Inflammatory macrophage treated with lipopolysaccharide for 4 hours (primary cell): ENCODE data around the gene FOXG1.

ENCODE experiments used
- DNase-seq: peaks from one replicate; pipeline ENCODE4 v3.0.0-alpha.2; 2020

FOXG1 gene

DNA sequence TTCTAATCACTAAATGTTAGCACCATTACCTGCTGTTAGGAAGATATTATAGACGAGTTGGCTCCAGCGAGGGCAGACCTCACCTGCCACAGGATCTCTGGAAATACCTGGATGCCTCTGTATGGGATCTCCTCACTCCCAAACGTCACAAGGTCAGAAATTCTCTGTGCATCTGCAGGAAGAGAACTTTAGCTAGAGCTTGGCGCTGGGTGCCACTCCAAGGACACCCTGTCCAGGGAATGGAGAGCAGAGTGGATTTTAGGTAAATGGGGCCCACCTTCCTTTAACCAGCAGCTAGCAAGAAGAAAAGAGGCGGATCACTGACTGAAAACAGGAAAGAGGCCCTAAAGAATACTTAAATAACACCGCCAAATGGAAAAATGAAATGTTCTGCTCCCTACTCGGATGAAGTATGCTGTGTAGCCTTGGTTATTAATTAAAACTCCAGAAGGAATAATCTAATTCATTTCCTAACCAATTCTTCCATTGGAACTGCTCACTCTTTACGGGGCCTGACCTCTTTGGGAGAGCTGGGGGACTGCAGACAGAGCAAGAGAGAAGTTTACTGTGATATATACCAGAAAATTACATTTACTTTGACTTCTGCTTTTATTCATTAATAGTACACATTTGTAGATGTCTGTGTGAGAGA, 4.2 kb upstream of the FOXG1 start:
- no peak for DNase-seq

DNA sequence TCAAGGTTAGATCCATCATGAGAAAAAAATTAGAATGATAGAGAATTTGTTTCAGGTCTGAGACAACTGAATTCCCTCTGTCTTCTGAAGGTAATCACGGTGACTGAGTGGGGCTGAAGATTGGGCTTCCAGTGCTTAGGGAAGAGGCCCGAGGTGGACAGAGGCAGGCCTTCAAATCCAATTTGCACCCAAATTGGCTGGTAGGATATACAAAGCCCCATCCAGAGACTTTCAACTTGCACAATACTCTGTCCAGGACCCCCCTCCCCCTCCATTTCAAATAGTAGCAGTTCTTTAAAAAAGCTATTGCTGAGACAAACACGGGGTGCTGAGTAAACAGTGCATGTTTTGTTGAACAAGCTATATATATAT, 3.6 kb upstream of the FOXG1 start:
- DNase-seq: no peak

DNA sequence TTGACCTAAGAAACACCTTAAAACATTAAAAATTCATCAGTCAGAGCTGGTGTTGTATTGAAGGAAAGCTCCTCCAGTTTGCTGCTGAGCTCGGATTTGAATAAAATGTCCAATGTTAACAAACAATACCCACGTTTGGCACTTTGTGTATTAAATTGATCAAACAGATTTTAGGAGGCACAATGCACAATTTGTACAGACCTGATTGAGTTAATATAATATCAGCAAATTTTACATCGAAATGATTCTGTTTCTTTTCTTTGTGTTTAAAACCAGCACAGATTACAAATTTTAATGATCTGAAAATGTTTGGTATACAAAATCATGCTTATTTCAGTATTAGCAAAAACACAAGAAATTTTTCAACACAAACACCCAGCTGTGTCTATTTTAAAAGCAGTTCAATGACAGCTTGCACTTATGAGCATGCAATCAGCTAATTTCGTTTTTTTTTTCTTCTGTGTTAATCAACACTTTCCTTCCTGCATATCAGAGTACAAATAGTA, 2.8 kb upstream of the FOXG1 start:
- no peak for DNase-seq

DNA sequence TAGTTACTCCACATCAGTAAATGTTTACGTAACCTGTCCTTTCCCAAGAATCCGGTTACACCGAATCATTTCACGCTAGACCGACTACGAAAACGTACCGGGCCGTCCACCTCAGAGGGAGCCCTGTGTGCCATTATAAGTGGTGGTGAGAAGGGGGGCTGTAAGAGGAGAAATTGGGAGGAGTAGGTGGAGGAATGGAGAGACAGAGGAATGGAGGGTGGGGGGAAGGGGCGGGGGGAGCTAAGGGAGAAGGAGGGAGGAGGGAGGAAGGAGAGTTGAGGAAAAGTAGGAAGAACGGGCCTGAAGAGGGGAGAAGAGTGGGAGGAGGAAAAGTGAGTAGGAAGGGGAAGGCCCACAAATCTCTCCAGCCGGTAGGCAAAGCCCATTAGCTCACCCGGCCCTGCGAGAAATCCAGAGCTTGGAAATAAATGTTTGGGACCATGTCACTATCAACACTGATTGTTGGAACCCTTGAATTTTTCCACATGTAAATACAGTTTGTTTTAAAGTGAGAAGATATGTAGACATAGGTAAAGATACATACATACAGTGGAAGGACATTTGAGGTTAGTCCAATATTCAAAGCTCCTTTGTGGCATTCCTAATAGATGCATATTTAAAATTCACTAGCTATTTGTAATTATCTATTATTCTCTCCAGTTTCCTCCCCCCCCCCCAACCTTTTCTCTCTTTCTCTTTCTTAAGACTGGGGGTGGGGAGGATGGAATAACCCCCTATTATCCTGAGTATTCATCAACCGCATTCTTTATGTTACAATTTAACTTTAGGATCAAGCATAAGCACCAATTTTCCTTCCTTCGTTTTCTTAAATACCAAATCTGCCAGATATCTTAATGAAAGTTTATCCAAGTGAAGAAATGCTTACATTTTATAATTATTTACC, 2.1 kb upstream of the FOXG1 start:
- DNase-seq: no peak

DNA sequence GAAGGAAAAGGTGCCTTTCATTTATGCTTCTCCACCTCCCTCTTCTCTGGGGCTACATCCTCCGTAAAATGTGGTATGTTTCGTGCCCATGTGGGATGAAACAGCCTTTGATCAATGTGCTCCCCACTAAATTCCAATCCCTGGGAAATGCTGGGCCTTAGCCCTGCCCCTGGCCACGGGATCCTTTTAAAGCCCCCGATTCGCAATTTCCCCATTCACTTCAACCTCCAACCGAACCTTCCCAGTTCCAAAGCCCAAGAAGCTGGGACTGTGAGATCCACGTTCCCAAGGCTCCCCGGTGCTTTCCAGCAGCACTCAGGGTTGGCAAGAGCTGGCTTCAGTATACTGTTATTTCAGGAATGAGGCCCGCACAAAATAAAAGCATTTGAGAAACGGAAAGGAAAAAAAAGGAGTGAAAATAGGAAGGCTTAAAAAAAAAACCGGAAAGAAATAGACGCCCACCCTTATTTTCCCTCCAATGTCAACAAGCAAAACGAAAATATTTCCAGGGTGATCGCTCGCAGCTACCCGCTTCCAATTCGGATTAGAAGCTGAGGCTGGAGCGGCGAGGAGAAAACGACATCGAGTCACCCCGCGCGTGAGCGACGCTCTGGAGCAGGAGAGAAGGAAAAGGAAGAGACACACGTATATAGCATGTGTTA, 1.3 kb upstream of the FOXG1 start:
- DNase-seq: no peak

DNA sequence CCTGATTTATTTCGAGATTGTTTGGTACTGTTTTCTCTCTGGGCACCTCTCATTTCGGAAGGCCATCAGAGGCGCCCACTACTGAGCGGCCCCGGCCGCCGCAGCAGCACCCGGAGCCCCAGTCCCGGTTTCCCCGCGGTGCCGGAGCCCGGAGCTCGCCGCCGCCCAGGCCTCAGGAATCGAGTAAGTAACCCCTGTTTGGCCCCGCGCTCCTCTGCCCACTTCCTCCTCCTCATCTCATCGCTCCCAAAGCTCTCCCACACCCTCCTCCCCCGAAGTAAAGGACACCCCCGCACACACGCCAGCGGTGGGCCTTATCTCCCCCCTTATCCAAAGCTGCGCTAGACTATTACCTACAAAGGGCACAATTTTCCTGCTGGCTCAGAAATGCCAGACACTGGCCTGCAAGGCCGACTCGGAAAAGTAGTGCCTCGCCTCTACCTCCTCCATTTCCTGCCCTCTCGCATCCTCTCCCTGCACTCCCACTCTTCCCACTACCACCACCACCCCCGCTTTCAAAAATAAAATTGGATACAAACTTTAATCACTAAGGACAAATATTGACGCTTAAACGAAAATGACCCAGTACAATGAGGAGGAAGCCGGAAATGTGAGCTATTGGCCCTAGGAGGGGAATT, 637 bp upstream of the FOXG1 start:
- DNase-seq: no peak

DNA sequence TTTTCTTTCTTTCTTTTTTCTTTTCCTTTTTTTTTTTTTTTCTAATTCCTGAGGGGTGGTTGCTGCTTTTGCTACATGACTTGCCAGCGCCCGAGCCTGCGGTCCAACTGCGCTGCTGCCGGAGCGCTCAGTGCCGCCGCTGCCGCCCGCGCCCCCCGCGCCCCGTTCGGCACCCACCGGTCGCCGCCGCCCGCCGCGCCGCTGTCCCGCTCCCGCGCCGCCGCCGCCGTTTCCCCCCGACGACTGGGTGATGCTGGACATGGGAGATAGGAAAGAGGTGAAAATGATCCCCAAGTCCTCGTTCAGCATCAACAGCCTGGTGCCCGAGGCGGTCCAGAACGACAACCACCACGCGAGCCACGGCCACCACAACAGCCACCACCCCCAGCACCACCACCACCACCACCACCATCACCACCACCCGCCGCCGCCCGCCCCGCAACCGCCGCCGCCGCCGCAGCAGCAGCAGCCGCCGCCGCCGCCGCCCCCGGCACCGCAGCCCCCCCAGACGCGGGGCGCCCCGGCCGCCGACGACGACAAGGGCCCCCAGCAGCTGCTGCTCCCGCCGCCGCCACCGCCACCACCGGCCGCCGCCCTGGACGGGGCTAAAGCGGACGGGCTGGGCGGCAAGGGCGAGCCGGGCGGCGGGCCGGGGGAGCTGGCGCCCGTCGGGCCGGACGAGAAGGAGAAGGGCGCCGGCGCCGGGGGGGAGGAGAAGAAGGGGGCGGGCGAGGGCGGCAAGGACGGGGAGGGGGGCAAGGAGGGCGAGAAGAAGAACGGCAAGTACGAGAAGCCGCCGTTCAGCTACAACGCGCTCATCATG, 654 bp downstream of the FOXG1 start:
- DNase-seq: no peak

DNA sequence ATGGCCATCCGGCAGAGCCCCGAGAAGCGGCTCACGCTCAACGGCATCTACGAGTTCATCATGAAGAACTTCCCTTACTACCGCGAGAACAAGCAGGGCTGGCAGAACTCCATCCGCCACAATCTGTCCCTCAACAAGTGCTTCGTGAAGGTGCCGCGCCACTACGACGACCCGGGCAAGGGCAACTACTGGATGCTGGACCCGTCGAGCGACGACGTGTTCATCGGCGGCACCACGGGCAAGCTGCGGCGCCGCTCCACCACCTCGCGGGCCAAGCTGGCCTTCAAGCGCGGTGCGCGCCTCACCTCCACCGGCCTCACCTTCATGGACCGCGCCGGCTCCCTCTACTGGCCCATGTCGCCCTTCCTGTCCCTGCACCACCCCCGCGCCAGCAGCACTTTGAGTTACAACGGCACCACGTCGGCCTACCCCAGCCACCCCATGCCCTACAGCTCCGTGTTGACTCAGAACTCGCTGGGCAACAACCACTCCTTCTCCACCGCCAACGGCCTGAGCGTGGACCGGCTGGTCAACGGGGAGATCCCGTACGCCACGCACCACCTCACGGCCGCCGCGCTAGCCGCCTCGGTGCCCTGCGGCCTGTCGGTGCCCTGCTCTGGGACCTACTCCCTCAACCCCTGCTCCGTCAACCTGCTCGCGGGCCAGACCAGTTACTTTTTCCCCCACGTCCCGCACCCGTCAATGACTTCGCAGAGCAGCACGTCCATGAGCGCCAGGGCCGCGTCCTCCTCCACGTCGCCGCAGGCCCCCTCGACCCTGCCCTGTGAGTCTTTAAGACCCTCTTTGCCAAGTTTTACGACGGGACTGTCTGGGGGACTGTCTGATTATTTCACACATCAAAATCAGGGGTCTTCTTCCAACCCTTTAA, 1.5 kb downstream of the FOXG1 start:
- DNase-seq: no peak

DNA sequence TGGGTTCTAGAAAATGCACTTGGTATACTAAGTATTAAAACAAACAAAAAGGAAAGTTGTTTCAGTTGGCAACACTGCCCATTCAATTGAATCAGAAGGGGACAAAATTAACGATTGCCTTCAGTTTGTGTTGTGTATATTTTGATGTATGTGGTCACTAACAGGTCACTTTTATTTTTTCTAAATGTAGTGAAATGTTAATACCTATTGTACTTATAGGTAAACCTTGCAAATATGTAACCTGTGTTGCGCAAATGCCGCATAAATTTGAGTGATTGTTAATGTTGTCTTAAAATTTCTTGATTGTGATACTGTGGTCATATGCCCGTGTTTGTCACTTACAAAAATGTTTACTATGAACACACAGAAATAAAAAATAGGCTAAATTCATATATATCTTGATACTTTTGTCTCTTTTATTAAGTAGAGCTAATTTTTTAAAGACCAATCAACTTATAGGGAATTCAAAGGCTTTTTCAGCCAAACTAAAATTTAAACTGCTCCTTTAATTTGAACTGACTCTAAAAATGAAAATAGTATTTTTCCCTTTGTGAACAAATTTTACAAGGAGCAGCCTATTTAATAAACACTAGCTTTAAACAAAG, 2.8 kb downstream of the FOXG1 start:
- DNase-seq: no peak

DNA sequence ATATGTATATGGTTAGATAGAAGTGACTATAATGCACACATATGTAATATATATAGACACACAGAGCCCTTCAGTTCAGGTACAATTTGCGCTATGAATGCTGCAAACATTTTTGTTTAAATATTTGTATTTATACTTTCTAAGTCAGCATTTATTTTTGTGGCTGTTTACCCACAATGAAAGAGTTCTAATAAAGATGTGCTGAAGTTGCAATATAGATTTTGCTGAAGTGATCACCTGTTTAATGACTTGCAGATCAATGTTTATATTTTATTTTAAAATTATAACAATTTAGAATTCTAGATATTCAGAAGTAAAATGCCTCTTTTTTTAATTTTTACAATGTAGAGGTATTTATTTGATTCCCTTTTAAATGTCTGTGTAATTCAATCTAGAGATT, 3.5 kb downstream of the FOXG1 start:
- no peak for DNase-seq

DNA sequence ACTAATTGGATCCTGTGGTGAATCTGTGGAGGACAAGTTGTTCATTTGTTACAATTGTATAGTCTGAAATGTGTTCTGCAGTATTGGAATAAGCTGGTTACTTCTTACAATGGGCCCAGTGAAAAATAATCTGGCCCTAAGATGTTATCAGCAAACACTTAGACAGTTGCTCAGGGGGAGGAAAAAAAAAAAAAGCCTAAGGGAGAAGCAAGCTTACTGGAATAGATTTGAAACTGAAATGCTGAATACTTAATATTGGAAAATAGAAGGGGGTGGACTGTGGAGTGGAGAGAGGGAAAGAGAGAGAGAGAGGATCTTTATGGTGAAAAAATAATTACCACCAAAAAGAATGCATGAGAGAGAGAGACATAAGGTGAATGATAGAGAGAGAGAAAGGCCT, 4.0 kb downstream of the FOXG1 start:
- DNase-seq: no peak

DNA sequence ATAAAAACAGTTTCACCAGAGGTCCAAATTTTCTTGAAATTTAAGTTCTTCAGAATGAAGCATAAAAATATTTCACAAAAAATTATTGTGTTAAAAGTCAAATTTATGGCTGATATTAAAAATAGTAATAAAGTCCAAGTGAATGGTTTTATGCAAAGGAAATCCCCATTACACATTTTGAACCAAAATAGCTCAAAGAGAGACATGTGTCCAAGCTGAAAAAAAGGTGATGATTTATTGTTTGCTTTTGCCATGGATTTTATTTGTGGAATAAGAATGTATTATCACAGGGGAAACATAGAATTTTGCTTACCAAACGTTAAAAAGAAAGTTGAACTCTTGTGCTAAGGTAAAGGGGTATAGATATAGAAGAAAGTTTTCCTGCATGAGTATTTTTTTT, 4.6 kb downstream of the FOXG1 start:
- DNase-seq: no peak

DNA sequence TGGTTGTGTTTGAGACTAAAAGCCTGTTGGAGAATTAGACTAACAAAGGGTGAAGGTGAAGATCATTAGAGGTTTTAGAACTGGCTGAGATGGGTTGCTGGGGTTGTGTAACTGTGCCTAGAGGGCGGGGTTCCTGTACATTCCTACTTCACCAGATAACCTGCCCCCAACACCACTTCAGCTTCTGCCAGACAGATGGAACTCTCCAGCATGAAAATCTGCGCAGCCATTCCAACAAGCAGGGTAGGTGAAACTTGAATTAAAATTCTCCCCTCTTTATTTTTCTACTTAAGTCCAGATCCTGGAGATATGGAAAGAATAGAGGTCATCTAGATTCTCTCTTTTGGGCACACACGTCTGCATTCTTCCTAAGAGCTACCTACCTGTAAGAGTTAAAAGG, 6.0 kb downstream of the FOXG1 start:
- no peak for DNase-seq

DNA sequence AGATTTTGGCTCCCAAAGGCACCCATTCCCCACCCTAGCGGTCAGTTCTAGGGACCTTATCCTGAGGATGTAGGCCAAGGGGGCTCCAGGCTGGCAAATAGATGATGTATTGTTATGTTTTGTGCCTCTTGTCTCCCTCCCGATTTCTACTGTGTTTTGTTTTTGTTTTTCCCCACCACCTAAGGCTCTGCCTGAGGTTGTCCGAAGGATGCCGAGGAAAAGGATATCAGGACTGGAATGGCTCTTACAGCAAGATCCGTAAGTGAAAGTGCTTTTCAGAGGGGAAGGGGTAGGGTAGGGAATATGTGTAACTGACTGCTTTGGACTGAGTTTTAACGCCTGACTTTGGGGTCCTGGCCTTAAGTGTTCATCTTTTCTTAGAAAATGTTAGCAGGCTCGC, 6.6 kb downstream of the FOXG1 start:
- no peak for DNase-seq

DNA sequence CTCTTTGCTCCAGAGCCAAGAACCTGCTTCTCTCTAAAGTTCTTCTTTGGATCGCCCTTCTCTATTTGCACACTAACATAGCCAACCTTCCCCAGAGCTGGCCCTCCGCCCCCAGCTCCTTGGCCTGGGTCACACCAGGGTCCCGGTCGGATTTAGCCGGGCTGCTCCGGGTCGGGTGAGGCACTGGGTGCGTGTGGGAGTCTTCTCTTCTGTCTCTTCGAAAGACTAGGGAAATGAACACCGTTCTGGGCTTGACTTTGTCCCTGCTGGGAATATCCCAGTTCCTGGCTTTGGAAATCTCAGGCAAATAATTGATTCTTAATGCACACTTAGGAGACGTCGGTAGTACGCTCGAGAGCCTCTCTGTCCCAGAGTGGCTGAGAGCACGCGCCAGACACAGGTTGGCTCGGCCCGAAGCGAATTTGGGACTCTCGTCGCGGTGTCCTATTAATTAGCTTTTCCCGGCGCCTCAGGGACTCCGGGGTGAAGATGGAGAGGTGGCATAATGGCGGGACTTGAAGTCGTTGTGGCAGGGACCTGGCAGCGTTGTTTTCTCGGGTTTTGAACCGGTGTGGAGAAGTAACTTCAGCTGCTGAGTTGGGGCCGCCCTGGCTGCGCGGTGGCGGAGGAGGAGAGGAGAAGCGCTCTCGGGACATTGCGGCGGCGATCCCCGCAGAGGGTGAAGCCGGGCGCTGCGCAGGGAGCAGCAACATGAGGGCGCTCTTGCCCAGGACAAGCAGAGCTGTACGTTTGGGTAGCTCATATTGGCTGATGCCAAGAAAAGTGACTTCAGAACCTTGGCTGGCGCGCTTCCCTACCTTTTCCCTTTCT, 7.5 kb downstream of the FOXG1 start:
- DNase-seq: no peak

DNA sequence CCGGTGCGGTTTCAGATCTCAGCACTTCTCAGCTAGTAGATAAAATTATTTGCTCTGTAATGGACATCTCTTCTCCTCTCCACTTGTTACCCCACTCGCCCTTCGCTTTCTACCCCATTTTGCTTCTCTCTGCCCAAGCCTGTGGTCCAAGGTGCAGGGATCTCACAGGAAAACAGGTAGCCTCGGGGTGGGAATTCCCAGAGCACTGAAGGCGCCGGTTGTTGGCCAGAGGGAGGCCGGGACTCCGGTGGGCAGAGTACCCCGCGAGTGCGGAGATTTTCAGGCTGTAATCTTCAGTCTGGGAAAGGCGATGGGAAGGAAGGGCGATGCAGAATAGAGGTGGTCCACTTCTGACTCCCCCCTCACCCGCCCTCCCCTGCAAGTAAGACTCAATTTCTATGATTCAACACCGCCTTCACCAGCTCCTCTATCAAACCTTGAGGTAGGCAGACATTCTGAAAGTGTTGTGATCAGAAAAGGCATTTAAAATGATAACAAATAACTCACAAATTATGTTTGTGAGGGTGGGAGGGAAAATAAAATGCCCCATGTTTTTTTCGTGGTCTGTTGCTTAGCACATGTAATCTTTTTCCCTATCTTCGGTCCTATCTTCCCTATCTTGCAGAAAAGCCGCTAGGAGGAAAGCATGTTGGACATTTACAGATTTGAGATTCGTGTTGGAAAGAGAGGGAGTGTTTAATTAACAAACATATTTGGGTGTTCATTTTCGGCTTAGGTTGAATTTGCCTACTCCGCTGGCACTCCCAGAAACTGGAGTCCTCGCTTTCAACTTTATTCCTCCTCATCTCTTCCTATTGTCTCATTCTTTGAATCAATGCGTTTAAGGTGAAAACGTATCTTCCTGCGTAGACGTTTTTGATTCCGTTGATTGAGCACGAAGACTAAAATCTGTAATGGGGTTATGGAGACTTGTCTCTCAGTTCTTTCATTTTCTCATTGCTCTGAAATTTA, 8.5 kb downstream of the FOXG1 start:
- no peak for DNase-seq

DNA sequence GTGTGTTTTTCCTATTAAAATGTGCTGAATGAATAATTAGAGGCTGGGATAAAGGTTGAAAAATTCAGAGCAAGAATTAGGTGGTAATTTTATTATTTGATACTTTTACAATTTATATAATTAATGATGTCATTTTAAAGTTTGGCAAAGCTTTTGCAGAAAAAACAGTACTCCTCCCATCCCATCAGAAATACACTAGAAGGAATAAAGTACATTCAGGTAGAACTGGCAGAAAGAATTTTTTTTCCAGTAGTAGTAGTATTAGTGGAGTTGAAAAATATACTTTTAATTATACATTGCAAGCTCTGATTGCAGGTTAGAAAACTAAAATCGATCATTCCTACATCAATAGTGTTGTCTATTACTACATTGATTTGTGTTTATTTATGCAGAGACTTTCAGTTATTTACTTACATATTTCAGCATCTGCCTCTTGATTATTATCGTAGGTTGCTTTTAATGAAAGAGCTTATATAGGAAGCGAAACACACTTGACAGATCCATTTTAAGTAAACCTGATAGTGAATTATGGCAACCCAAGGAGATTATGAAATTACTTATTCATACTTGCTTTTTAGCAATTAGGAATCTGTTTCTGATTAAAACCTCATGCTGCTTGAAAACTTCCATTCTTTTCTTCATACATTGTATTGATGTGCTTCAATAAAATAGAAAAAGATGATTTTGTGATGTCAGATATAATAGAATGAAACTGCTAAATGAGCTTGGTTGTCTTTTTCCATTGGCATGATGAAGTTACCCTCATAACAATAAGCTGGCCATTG, 10.1 kb downstream of the FOXG1 start:
- no peak for DNase-seq
